GM23338 (cell line): ENCODE data around the gene PIGU. TPM values are rescaled to one million over a fixed set of nuclear protein-coding genes. Genes with fewer than 3 reads are reported as not detected.

ENCODE experiments used
- ATAC-seq: fragments of 200-7000 bp; cut with Tn5 transposase; 3 replicates; pipeline ENCODE4 v1.9.1; 2020
- DNase-seq: peaks from one replicate; pipeline ENCODE4 v3.0.0-alpha.2; 2015; ENCODE audit warnings: low spot score
- H2AFZ ChIP-seq: fragments of 200-600 bp; sonication (generic); 2 replicates; pipeline ENCODE4 v1.8.0; 2016; ENCODE audit warnings: antibody characterized with exemption, mild to moderate bottlenecking, moderate library complexity
- H3F3A ChIP-seq: fragments of 200-600 bp; sonication (generic); replicated peaks from 2 replicates; pipeline ENCODE4 v1.8.0; 2017; ENCODE audit warnings: antibody characterized with exemption, mixed run types, low read depth
- H3K27ac ChIP-seq: fragments of 200-600 bp; sonication (generic); 2 replicates; pipeline ENCODE4 v1.6.1; 2016; ENCODE audit warnings: low read depth
- H3K27me3 ChIP-seq: fragments of 200-600 bp; sonication (generic); 2 replicates; pipeline ENCODE4 v1.8.0; 2016; ENCODE audit warnings: mild to moderate bottlenecking, mixed run types, moderate library complexity; ENCODE audit not compliant: insufficient read depth
- H3K36me3 ChIP-seq: fragments of 200-600 bp; sonication (generic); 2 replicates; pipeline ENCODE4 v1.8.0; 2016; ENCODE audit warnings: mild to moderate bottlenecking; ENCODE audit not compliant: insufficient read depth
- H3K4me1 ChIP-seq: fragments of 200-600 bp; sonication (generic); 2 replicates; pipeline ENCODE4 v1.8.0; 2016; ENCODE audit warnings: mild to moderate bottlenecking, moderate library complexity; ENCODE audit not compliant: insufficient read depth
- H3K4me2 ChIP-seq: fragments of 200-600 bp; sonication (generic); 2 replicates; pipeline ENCODE4 v1.7.1; 2017; ENCODE audit warnings: mixed run types
- H3K4me3 ChIP-seq: fragments of 200-600 bp; sonication (generic); 2 replicates; pipeline ENCODE4 v1.6.1; 2016; ENCODE audit warnings: mixed run types
- H3K79me2 ChIP-seq: fragments of 200-600 bp; sonication (generic); replicated peaks from 2 replicates; pipeline ENCODE4 v1.8.0; 2017; ENCODE audit warnings: mild to moderate bottlenecking; ENCODE audit not compliant: insufficient read depth
- H3K9me2 ChIP-seq: fragments of 200-600 bp; sonication (generic); 2 replicates; pipeline ENCODE4 v1.8.0; 2017; ENCODE audit not compliant: insufficient read depth
- H4K20me1 ChIP-seq: fragments of 200-600 bp; sonication (generic); replicated peaks from 2 replicates; pipeline ENCODE4 v1.8.0; 2017; ENCODE audit warnings: mild to moderate bottlenecking; ENCODE audit not compliant: insufficient read depth
- H3K27ac Mint-ChIP-seq: 2 replicates; pipeline ENCODE4 v1.8.0; 2020; ENCODE audit warnings: inconsistent platforms, mild to moderate bottlenecking, moderate library complexity, mixed read lengths
- H3K27me3 Mint-ChIP-seq: 3 replicates; pipeline ENCODE4 v1.8.0; 2022; ENCODE audit warnings: low read depth, mild to moderate bottlenecking, moderate library complexity, mixed read lengths, inconsistent platforms; ENCODE audit not compliant: insufficient read depth, poor library complexity
- H3K36me3 Mint-ChIP-seq: 3 replicates; pipeline ENCODE4 v1.8.0; 2021; ENCODE audit warnings: low read depth, mild to moderate bottlenecking, inconsistent platforms, moderate library complexity, mixed read lengths
- H3K4me1 Mint-ChIP-seq: 3 replicates; pipeline ENCODE4 v1.8.0; 2020; ENCODE audit warnings: mild to moderate bottlenecking, inconsistent platforms, mixed read lengths
- H3K4me3 Mint-ChIP-seq: 3 replicates; pipeline ENCODE4 v1.8.0; 2021; ENCODE audit warnings: moderate library complexity, mild to moderate bottlenecking, inconsistent platforms, mixed read lengths
- H3K9me3 Mint-ChIP-seq: 3 replicates; pipeline ENCODE4 v1.8.0; 2020; ENCODE audit warnings: moderate library complexity, mild to moderate bottlenecking, inconsistent platforms, mixed read lengths
- CREB1 ChIP-seq: fragments of 250-450 bp; sonication (Bioruptor Pico); IDR thresholded peaks from 2 replicates; pipeline ENCODE4 v1.5.0; 2020; ENCODE audit warnings: low read depth, mild to moderate bottlenecking, moderate library complexity
- ETS1 ChIP-seq: IDR thresholded peaks from 2 replicates; pipeline ENCODE4 v1.6.1; 2016; ENCODE audit warnings: antibody characterized with exemption
- EZH2 ChIP-seq: fragments of 200-600 bp; sonication (generic); IDR thresholded peaks from one replicate; pipeline ENCODE4 v1.8.0; 2017; ENCODE audit warnings: antibody characterized with exemption, mild to moderate bottlenecking, low read depth; ENCODE audit not compliant: unreplicated experiment
- EZH2phosphoT487 ChIP-seq: fragments of 200-600 bp; sonication (generic); IDR thresholded peaks from one replicate; pipeline ENCODE4 v1.8.1; 2018; ENCODE audit warnings: antibody characterized with exemption; ENCODE audit not compliant: unreplicated experiment
- POLR2AphosphoS5 ChIP-seq: IDR thresholded peaks from 2 replicates; pipeline ENCODE4 v1.6.1; 2016; ENCODE audit warnings: antibody characterized with exemption, low read depth
- STAT1 ChIP-seq: IDR thresholded peaks from one replicate; pipeline ENCODE4 v1.6.1; 2016; ENCODE audit warnings: antibody characterized with exemption; ENCODE audit not compliant: unreplicated experiment
- ZNF114 ChIP-seq: fragments of 250-450 bp; sonication (Bioruptor Pico); IDR thresholded peaks from 2 replicates; pipeline ENCODE4 v1.5.0; 2020; ENCODE audit warnings: mild to moderate bottlenecking, moderate library complexity
- ZNF331 ChIP-seq: fragments of 250-450 bp; sonication (Bioruptor Pico); IDR thresholded peaks from 2 replicates; pipeline ENCODE4 v1.5.0; 2020; ENCODE audit warnings: low read depth, mild to moderate bottlenecking, moderate library complexity
- polyA plus RNA-seq: library from polyadenylated mRNA; unstranded; fragments of >200 nt; fragmentation: Nextera tagmentation; extraction: Ambion mirVana; gene quantifications from 2 replicates; pipeline ENCODE4 v1.2.1, GENCODE V29; 2016
- total RNA-seq: library from RNA; depleted of rRNA; stranded (reverse); fragments of >200 nt; shearing (Covaris generic); gene quantifications from 2 replicates; pipeline ENCODE4 v1.2.3, GENCODE V29; 2014
- TF ChIP-seq, protein P1 (sequence below): fragments of 250-450 bp; sonication (Bioruptor Pico); IDR thresholded peaks from 2 replicates; pipeline ENCODE4 v1.5.0; 2020; ENCODE audit warnings: mild to moderate bottlenecking, moderate library complexity

Gene PIGU
- total and polyA plus RNA-seq, 2 experiments from 2014 or later, result 24.3 to 28.9 TPM

GRCh38 chr20:34578025-34578424 lies 98.9 kb downstream of the PIGU start (continued):
- TF ChIP-seq, protein P1, sequence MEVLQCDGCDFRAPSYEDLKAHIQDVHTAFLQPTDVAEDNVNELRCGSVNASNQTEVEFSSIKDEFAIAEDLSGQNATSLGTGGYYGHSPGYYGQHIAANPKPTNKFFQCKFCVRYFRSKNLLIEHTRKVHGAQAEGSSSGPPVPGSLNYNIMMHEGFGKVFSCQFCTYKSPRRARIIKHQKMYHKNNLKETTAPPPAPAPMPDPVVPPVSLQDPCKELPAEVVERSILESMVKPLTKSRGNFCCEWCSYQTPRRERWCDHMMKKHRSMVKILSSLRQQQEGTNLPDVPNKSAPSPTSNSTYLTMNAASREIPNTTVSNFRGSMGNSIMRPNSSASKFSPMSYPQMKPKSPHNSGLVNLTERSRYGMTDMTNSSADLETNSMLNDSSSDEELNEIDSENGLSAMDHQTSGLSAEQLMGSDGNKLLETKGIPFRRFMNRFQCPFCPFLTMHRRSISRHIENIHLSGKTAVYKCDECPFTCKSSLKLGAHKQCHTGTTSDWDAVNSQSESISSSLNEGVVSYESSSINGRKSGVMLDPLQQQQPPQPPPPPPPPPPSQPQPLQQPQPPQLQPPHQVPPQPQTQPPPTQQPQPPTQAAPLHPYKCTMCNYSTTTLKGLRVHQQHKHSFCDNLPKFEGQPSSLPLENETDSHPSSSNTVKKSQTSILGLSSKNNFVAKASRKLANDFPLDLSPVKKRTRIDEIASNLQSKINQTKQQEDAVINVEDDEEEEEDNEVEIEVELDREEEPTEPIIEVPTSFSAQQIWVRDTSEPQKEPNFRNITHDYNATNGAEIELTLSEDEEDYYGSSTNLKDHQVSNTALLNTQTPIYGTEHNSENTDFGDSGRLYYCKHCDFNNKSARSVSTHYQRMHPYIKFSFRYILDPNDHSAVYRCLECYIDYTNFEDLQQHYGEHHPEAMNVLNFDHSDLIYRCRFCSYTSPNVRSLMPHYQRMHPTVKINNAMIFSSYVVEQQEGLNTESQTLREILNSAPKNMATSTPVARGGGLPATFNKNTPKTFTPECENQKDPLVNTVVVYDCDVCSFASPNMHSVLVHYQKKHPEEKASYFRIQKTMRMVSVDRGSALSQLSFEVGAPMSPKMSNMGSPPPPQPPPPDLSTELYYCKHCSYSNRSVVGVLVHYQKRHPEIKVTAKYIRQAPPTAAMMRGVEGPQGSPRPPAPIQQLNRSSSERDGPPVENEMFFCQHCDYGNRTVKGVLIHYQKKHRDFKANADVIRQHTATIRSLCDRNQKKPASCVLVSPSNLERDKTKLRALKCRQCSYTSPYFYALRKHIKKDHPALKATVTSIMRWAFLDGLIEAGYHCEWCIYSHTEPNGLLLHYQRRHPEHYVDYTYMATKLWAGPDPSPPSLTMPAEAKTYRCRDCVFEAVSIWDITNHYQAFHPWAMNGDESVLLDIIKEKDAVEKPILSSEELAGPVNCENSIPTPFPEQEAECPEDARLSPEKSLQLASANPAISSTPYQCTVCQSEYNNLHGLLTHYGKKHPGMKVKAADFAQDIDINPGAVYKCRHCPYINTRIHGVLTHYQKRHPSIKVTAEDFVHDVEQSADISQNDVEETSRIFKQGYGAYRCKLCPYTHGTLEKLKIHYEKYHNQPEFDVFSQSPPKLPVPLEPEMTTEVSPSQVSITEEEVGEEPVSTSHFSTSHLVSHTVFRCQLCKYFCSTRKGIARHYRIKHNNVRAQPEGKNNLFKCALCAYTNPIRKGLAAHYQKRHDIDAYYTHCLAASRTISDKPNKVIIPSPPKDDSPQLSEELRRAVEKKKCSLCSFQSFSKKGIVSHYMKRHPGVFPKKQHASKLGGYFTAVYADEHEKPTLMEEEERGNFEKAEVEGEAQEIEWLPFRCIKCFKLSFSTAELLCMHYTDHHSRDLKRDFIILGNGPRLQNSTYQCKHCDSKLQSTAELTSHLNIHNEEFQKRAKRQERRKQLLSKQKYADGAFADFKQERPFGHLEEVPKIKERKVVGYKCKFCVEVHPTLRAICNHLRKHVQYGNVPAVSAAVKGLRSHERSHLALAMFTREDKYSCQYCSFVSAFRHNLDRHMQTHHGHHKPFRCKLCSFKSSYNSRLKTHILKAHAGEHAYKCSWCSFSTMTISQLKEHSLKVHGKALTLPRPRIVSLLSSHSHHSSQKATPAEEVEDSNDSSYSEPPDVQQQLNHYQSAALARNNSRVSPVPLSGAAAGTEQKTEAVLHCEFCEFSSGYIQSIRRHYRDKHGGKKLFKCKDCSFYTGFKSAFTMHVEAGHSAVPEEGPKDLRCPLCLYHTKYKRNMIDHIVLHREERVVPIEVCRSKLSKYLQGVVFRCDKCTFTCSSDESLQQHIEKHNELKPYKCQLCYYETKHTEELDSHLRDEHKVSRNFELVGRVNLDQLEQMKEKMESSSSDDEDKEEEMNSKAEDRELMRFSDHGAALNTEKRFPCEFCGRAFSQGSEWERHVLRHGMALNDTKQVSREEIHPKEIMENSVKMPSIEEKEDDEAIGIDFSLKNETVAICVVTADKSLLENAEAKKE (CRISPR knock-in tag), result no peak
- no peak for TF ChIP-seq STAT1
- no peak for TF ChIP-seq CREB1 (CRISPR knock-in tag)

DNA sequence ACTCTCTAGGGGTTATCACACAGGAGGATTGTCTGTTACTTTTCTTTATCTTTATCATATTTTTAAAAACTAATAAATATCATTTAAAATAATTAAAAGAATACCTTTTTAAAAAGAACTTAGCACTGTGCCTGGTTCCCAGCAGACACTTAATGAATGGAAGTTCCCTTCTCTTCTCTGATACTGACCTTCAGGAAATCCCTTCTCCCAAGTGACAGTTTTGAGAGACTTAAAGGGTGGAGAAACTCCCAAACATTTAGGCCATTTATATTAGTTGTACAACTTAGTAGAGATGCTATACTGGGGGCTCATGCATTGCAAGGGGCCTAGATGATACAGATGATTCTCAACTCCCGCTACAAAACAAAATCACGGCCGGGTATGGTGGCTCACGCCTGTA lies 99.8 kb downstream of the PIGU start:
- Histone ChIP-seq H4K20me1 (no peaks in the 10 kb centered on the region), H3K27me3 (no peaks in the 10 kb centered on the region), H3K4me3 (no peak overlapping the region), H3K4me2 (no peak overlapping the region), H3K9me2 (no peaks in the 10 kb centered on the region), H3F3A (no peaks in the 10 kb centered on the region), H2AFZ (no peak overlapping the region), H3K27ac (no peak overlapping the region), H3K36me3 (no peaks in the 10 kb centered on the region; the same call in 1 of the 2 replicates), H3K79me2 (no peaks in the 10 kb centered on the region), H3K4me1 (no peaks in the 10 kb centered on the region)
- no peak overlapping the region for H3K27ac Mint-ChIP-seq
- no peaks in the 10 kb centered on the region for H3K4me1 Mint-ChIP-seq
- ATAC-seq (no peak), DNase-seq (no peak)
- H3K27me3 Mint-ChIP-seq, result no peaks in the 10 kb centered on the region
- no peaks in the 10 kb centered on the region for H3K9me3 Mint-ChIP-seq
- H3K36me3 Mint-ChIP-seq, result peaks cover 9% of the 10 kb centered on the region; the same call in 2 of the 3 replicates
- H3K4me3 Mint-ChIP-seq, result no peak overlapping the region
- TF ChIP-seq CREB1 (CRISPR knock-in tag), result no peak
- no peak for TF ChIP-seq STAT1
- TF ChIP-seq ZNF114 (CRISPR knock-in tag), result no peak
- no peak for TF ChIP-seq ZNF331 (CRISPR knock-in tag)
- TF ChIP-seq EZH2, result no peak
- no peak for TF ChIP-seq ETS1
- no peak for TF ChIP-seq POLR2AphosphoS5
- no peak for TF ChIP-seq EZH2phosphoT487
- TF ChIP-seq, protein P1 (CRISPR knock-in tag), result no peak
